Mesenchymal stem cell (in vitro differentiated cells and primary cell): ENCODE results near the gene OR10G2. TPM values are rescaled to one million over a fixed set of nuclear protein-coding genes. Genes with fewer than 3 reads are reported as not detected.

Experiments
- DNase-seq: peaks from one replicate; pipeline ENCODE4 v3.0.0-alpha.2; 2013
- H2AFZ ChIP-seq: one replicate; pipeline ENCODE4 v1.6.1; 2013; ENCODE audit warnings: low read depth, mild to moderate bottlenecking, control low read depth, inconsistent platforms, low read length, moderate library complexity
- H2AK5ac ChIP-seq: 2 replicates; pipeline ENCODE4 v1.6.1; 2013; ENCODE audit warnings: low read length, moderate library complexity, mild to moderate bottlenecking, inconsistent platforms; ENCODE audit not compliant: severe bottlenecking
- H2BK120ac ChIP-seq: one replicate; pipeline ENCODE4 v1.6.1; 2013; ENCODE audit warnings: low read depth, mild to moderate bottlenecking, inconsistent platforms, low read length, moderate library complexity
- H2BK12ac ChIP-seq, 2 experiments: one replicate each; pipeline ENCODE4 v1.6.1; 2013; ENCODE audit warnings: inconsistent platforms in 2 of 2, low read length in 2 of 2, mild to moderate bottlenecking in 2 of 2, moderate library complexity in 2 of 2, control low read depth in 1 of 2
- H2BK15ac ChIP-seq: one replicate; pipeline ENCODE4 v1.6.1; 2013; ENCODE audit warnings: mild to moderate bottlenecking, low read depth, inconsistent platforms; ENCODE audit not compliant: poor library complexity, severe bottlenecking
- H2BK5ac ChIP-seq: 2 replicates; pipeline ENCODE4 v1.6.1; 2013; ENCODE audit warnings: low read depth, mild to moderate bottlenecking, low read length, control low read depth, inconsistent platforms; ENCODE audit not compliant: poor library complexity, severe bottlenecking
- H3K14ac ChIP-seq, 2 experiments: one replicate each; pipeline ENCODE4 v1.6.1; 2013; ENCODE audit warnings: inconsistent platforms in 2 of 2, low read length in 2 of 2, control low read depth in 1 of 2, mild to moderate bottlenecking in 1 of 2, moderate library complexity in 1 of 2
- H3K18ac ChIP-seq, 2 experiments: one replicate each; pipeline ENCODE4 v1.6.1; 2013; ENCODE audit warnings: inconsistent platforms in 2 of 2, low read length in 2 of 2, control low read depth in 1 of 2, low read depth in 1 of 2, mild to moderate bottlenecking in 1 of 2
- H3K23ac ChIP-seq, 2 experiments: one replicate each; pipeline ENCODE4 v1.6.1; 2013; ENCODE audit warnings: inconsistent platforms in 2 of 2, low read length in 2 of 2, mild to moderate bottlenecking in 2 of 2, moderate library complexity in 2 of 2, control low read depth in 1 of 2
- H3K27ac ChIP-seq: 2 replicates; pipeline ENCODE4 v1.5.1; 2013; ENCODE audit warnings: mild to moderate bottlenecking, moderate library complexity, low read length, control low read depth, inconsistent platforms; ENCODE audit not compliant: poor library complexity, severe bottlenecking
- H3K27me3 ChIP-seq, 2 experiments: 2 replicates each; pipeline versions ENCODE4 v1.6.1 to v1.7.0; 2013; ENCODE audit warnings: low read length in 2 of 2, mild to moderate bottlenecking in 2 of 2, moderate library complexity in 2 of 2, control low read depth in 1 of 2, inconsistent platforms in 1 of 2; ENCODE audit not compliant: control insufficient read depth in 1 of 2, insufficient read depth in 1 of 2
- H3K36me3 ChIP-seq, 2 experiments: 2 replicates each; pipeline versions ENCODE4 v1.6.1 to v1.7.0; 2013; ENCODE audit warnings: low read length in 2 of 2, control low read depth in 1 of 2, inconsistent platforms in 1 of 2, low read depth in 1 of 2, mild to moderate bottlenecking in 1 of 2; ENCODE audit not compliant: insufficient read depth in 2 of 2, control insufficient read depth in 1 of 2
- H3K4ac ChIP-seq, 2 experiments: one replicate each; pipeline ENCODE4 v1.6.1; 2013; ENCODE audit warnings: inconsistent platforms in 2 of 2, low read length in 2 of 2, mild to moderate bottlenecking in 2 of 2, moderate library complexity in 2 of 2, control low read depth in 1 of 2, low read depth in 1 of 2
- H3K4me1 ChIP-seq: 2 replicates; pipeline ENCODE4 v1.6.1; 2013; ENCODE audit warnings: low read depth, low read length, control low read depth; ENCODE audit not compliant: control insufficient read depth, insufficient read depth
- H3K4me2 ChIP-seq: 2 replicates; pipeline ENCODE4 v1.6.1; 2013; ENCODE audit warnings: low read length, mild to moderate bottlenecking, inconsistent platforms; ENCODE audit not compliant: poor library complexity, severe bottlenecking
- H3K4me3 ChIP-seq, 2 experiments: 2 replicates each; pipeline versions ENCODE4 v1.5.1 to v1.7.0; 2013; ENCODE audit warnings: low read length in 2 of 2, mild to moderate bottlenecking in 2 of 2, control low read depth in 1 of 2, low read depth in 1 of 2; ENCODE audit not compliant: insufficient read depth in 1 of 2
- H3K79me1 ChIP-seq: replicated peaks from 2 replicates; pipeline ENCODE4 v1.6.1; 2013; ENCODE audit warnings: mild to moderate bottlenecking, control low read depth, low read length, inconsistent platforms; ENCODE audit not compliant: poor library complexity, severe bottlenecking
- H3K9ac ChIP-seq: 2 replicates; pipeline ENCODE4 v1.7.0; 2013; ENCODE audit warnings: mild to moderate bottlenecking, low read length, moderate library complexity
- H3K9me3 ChIP-seq: 2 replicates; pipeline ENCODE4 v1.7.0; 2013; ENCODE audit warnings: mild to moderate bottlenecking, low read length; ENCODE audit not compliant: control insufficient read depth
- H4K8ac ChIP-seq: one replicate; pipeline ENCODE4 v1.6.1; 2013; ENCODE audit warnings: inconsistent platforms, mild to moderate bottlenecking, low read length, moderate library complexity
- H4K91ac ChIP-seq: one replicate; pipeline ENCODE4 v1.6.1; 2013; ENCODE audit warnings: mild to moderate bottlenecking, low read length, inconsistent platforms
- WGBS: methylation state at CpG from one replicate; pipeline ENCODE4 v1.1.7; 2013; ENCODE audit warnings: mixed read lengths; 5-methylcytosine and 5-hydroxymethylcytosine counted together
- polyA plus RNA-seq, 2 experiments: library from polyadenylated mRNA; stranded (reverse); fragments of 200-250 nt; gene quantifications; one replicate each; pipeline ENCODE4 v1.2.3, GENCODE V29; 2013

OR10G2 gene
- polyA plus RNA-seq (2013, experiment 1 of 2) = not detected
- polyA plus RNA-seq (2013, experiment 2 of 2) = not detected

GRCh38 chr14:21634840-21635239 is at the start of gene OR10G2:
TSS of gene OR10G2 (minus strand) at chr14:21634940. CDS start at chr14:21634842, 98 bp downstream.
- Histone ChIP-seq H3K23ac (no peak within 1 kb of the TSS), H2BK5ac (no peak within 1 kb of the TSS), H2BK120ac (no peak within 1 kb of the TSS), H3K4me2 (no peak within 1 kb of the TSS), H4K8ac (no peak within 1 kb of the TSS), H3K27ac (no peak within 1 kb of the TSS), H3K9ac (no peak within 1 kb of the TSS), H4K91ac (no peak within 1 kb of the TSS), H3K79me1 (no peaks in the 10 kb centered on the region), H3K4me1 (no peaks in the 10 kb centered on the region), H2AFZ (no peak within 1 kb of the TSS), H3K27me3 (no peaks in the 10 kb centered on the region), H2AK5ac (no peak within 1 kb of the TSS), H3K14ac (no peak within 1 kb of the TSS), H2BK15ac (no peak within 1 kb of the TSS), H3K4ac (no peak within 1 kb of the TSS), H3K36me3 (no peaks in the 10 kb centered on the region), H3K18ac (no peak within 1 kb of the TSS), H3K4me3 (no peak within 1 kb of the TSS), H2BK12ac (no peak within 1 kb of the TSS), H3K9me3 (no peaks in the 10 kb centered on the region)
- WGBS = 80% methylated on average over 4 of the region's 4 CpGs
- DNase-seq = no peak

- H2AK5ac ChIP-seq = no peak overlapping the region
- no peak overlapping the region for H4K8ac ChIP-seq
- H3K9ac ChIP-seq = no peak overlapping the region
- H2AFZ ChIP-seq = no peak overlapping the region
- no peaks in the 10 kb centered on the region for H3K4me1 ChIP-seq
- 50% methylated on average over 1 of the region's 2 CpGs for WGBS
- no peak overlapping the region for H2BK12ac ChIP-seq
- no peak overlapping the region for H3K23ac ChIP-seq
- no peaks in the 10 kb centered on the region for H3K27me3 ChIP-seq
- H3K4ac ChIP-seq = no peak overlapping the region
- H3K4me2 ChIP-seq = no peak overlapping the region
- H3K14ac ChIP-seq = no peak overlapping the region
- DNase-seq = peak; percentile 56
- H3K18ac ChIP-seq = no peak overlapping the region
- H2BK5ac ChIP-seq = no peak overlapping the region
- no peak overlapping the region for H2BK15ac ChIP-seq
- H3K27ac ChIP-seq = peak overlapping the region; percentile 26
- H3K79me1 ChIP-seq = no peaks in the 10 kb centered on the region
- peaks cover 3% of the 10 kb centered on the region for H3K9me3 ChIP-seq
- H2BK120ac ChIP-seq = no peak overlapping the region
- H4K91ac ChIP-seq = no peak overlapping the region
- no peak overlapping the region for H3K4me3 ChIP-seq
- H3K36me3 ChIP-seq = no peaks in the 10 kb centered on the region
Observed at GRCh38 chr14:21680072-21680471, 45.3 kb upstream of the OR10G2 start.

GRCh38 chr14:21675566-21675965 is 40.8 kb upstream of the OR10G2 start:
- DNase-seq = no peak
- Histone ChIP-seq H2AK5ac (no peak overlapping the region), H2BK120ac (no peak overlapping the region), H2BK5ac (no peak overlapping the region), H4K8ac (no peak overlapping the region), H3K79me1 (no peaks in the 10 kb centered on the region), H3K18ac (no peak overlapping the region), H3K27ac (no peak overlapping the region), H4K91ac (no peak overlapping the region), H2BK15ac (no peak overlapping the region), H3K9me3 (peaks cover 3% of the 10 kb centered on the region), H3K14ac (no peak overlapping the region), H3K4ac (no peak overlapping the region), H3K36me3 (no peaks in the 10 kb centered on the region), H3K23ac (no peak overlapping the region), H3K27me3 (no peaks in the 10 kb centered on the region), H2AFZ (no peak overlapping the region), H2BK12ac (no peak overlapping the region), H3K4me2 (no peak overlapping the region), H3K4me1 (peaks cover 3% of the 10 kb centered on the region), H3K9ac (no peak overlapping the region), H3K4me3 (no peak overlapping the region)
- 89% methylated on average over 4 of the region's 4 CpGs for WGBS

- WGBS = no CpG with 5 or more reads among the region's 1 CpG
- no peak within 1 kb of the TSS for H3K4ac ChIP-seq
- no peak within 1 kb of the TSS for H3K27ac ChIP-seq
- no peak within 1 kb of the TSS for H2BK120ac ChIP-seq
- H4K8ac ChIP-seq = no peak within 1 kb of the TSS
- DNase-seq = no peak
- no peak within 1 kb of the TSS for H3K18ac ChIP-seq
- no peak within 1 kb of the TSS for H3K14ac ChIP-seq
- H3K9me3 ChIP-seq = peaks cover 3% of the 10 kb centered on the region
- no peak within 1 kb of the TSS for H2BK5ac ChIP-seq
- peaks cover 3% of the 10 kb centered on the region for H3K4me1 ChIP-seq
- no peaks in the 10 kb centered on the region for H3K27me3 ChIP-seq
- no peak within 1 kb of the TSS for H4K91ac ChIP-seq
- H2BK12ac ChIP-seq = peak within 1 kb of the TSS in 1 of 2 experiments; percentile 54
- no peaks in the 10 kb centered on the region for H3K36me3 ChIP-seq
- no peak within 1 kb of the TSS for H3K4me2 ChIP-seq
- no peak within 1 kb of the TSS for H3K9ac ChIP-seq
- H3K4me3 ChIP-seq = no peak within 1 kb of the TSS
- H3K23ac ChIP-seq = no peak within 1 kb of the TSS
- H3K79me1 ChIP-seq = no peaks in the 10 kb centered on the region
- H2AK5ac ChIP-seq = no peak within 1 kb of the TSS
- no peak within 1 kb of the TSS for H2BK15ac ChIP-seq
- H2AFZ ChIP-seq = no peak within 1 kb of the TSS
Observed at GRCh38 chr14:21673718-21674117, 39.0 kb upstream of the OR10G2 start, which contains the start of gene OR4E1. TSS of gene OR4E1 (minus strand) at chr14:21673818. CDS start at chr14:21670935, 2,883 bp downstream.
